Measurements from ENCODE around the gene CCNL2.
A peak's percentile ranks its signal among the peaks of the same experiment; 100 is the strongest.
"Not testable (repeated sequence)": the region's sequence is repeated elsewhere in the genome, so short reads cannot be mapped to it uniquely, and the experiment has no call there.

Gene CCNL2

DNA sequence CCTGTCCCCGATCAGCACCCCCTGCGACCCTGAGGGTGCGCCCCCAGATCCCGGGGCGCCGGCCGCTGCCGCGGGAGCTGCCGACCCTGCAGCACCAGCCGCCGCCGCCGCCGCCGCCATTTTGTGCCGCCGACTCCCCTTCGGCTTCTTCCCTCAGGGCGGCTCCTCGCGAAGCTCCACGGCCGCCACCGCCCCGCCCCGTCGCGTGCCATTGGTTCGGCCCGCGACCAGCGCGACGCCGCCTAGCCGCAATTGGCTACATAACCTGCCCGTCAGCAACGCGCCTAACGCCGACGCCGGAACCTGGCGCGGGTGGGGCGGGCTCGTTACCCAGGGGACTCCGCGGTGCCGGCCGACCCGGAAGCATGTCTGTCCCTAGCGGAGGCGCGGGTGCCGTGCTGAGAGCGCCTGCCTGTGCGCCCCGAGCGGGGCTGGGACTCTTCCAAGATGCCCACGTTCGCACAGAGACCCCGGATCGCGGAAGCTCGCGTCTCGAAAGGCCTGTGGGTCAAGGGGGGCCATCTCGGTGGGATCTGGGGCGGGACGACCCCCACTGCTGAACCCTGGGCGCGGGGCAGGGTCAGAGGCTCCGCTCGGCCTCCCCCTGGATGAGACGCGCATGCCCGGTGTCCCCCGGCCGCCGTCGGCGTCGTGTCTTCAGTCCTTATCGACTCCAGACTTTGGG lies at the start of gene CCNL2:
Gene CCNL2 (minus strand): TSS at position 149 of the 685 bp plus-strand sequence. CDS start 29 bp downstream, at position 120.
- DNase-seq: peak; percentile 97

DNA sequence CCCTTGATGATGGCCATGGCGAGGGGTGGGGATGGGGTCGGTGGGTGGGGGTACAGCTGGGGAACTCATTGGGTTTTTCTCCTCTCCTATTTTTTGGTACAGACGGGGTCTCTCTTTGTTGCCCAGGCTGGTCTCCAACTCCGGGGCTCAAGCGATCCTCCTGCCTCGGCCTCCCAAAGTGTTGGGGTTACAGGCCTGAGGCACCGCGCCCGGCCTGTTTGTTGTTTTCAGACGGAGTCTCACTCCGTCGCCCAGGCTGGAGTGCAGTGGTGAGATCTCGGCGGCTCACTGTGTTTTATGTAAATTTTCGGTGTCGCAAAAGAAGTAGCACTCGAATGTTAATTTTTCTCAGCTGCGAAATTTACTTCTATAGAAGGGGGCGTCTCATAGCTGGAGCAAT lies 47.5 kb upstream of the CCNL2 start:
- not testable (repeated sequence) for DNase-seq

DNA sequence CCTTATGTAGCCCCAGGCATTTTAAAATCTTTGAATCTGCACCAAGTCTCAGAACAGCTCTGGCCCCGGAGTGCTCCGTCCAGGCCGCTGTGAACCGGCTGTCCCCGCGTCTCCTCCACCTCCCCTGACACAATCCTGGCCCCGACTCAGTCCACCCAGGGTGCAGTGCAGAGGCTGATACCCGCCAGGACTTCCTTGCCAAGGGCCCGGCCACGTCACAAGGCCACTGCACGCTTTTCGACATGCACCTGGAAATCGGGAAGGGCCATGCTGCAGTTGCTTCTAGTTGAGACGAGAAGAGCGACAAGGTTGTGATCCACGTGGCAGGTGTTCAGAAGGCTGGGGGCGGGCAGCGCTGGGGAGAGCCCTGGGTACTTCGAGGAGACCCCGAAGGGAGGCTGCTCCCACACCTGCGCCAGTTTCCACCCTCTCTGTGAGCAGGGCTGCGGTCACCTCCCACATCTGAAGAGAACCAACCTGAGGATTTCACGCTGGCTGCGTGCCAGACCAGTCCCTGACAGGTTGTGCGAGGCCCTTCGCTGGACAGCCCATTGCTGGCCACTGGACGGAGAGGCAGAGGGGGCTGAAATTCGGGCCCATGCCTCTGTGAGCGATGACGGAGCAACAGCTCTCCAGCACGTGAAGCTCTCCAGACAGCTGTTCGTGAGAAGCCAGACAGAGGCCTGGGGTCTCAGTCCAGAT lies 43.1 kb upstream of the CCNL2 start:
- DNase-seq: no peak

DNA sequence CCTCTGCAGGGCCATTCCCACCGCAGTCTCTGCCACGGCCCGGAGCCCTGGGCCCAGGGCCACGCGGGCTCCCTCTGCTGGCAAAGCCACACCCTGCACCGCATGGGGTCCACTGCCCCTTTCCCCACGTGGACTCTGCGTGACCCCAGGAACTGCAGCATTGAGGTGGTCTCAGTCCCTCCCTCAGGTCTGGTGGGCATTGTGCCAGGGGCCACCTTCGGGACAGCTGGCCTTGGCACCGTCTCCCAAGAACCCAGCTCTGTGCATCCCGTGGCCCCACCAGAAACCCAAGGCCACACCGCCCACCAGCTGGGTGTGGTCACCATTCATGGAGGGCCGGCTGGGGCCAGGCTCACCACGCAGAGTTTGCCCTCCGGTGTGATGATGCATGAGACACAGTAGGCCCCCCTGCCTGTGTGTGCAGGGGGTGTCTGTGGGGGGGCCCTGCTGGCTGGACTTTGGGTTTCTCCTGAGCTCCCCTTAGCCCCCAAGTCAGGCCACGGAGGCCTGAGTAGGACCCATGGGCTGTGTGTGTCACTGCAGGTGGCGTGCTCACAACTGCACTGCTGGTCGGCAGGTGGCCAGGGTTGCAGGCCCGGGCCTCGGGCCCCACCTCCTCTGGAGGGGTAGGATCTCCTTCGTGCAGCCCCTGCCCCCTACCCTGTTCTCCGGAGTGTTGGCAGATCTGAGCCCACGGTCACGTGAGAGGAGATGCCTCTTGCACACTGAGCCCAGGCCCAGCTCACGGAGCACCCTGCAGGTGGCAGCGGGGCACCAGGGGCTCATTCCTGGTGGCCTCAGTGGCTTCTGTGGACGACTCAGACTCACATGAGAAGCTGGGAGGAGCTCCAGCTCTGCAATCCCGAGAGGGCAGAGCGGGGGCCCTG lies 42.1 kb upstream of the CCNL2 start:
- peak; percentile 13 for DNase-seq

DNA sequence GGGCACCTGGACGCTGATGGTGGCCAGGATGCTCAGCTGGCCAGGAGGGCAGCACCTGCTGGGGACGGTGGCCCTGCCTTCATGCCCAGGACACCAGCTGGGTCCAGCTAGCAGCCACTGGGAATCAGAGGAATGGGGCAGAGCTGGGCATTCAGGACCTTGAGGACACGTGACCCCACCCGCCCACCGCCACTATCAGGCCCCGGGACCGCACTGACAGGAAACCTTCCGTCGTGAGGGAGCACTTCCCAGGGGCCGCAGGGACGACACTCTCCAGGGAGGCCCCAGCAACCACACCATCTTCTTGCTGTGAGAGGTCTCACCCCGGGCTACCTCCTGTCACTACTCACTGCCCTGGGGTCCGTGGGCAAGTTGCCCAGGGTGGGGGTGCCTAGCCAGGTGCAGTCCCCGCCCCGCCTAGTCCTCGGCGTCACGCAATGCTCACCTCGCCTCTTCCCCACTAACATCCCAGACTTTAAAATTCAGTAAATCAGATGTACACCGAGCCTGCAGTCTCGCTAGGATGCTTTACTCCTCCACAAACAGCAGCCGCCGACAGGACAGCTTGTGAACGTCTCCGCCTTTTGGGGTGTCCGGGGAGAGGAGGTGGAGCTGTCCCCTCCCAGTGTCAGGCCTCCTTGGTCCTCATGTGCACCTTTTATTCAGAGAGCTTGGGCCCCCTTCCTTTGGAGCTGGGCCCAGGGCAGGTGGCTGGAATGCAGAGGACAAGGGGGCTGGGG lies 41.3 kb upstream of the CCNL2 start:
- no peak for DNase-seq

DNA sequence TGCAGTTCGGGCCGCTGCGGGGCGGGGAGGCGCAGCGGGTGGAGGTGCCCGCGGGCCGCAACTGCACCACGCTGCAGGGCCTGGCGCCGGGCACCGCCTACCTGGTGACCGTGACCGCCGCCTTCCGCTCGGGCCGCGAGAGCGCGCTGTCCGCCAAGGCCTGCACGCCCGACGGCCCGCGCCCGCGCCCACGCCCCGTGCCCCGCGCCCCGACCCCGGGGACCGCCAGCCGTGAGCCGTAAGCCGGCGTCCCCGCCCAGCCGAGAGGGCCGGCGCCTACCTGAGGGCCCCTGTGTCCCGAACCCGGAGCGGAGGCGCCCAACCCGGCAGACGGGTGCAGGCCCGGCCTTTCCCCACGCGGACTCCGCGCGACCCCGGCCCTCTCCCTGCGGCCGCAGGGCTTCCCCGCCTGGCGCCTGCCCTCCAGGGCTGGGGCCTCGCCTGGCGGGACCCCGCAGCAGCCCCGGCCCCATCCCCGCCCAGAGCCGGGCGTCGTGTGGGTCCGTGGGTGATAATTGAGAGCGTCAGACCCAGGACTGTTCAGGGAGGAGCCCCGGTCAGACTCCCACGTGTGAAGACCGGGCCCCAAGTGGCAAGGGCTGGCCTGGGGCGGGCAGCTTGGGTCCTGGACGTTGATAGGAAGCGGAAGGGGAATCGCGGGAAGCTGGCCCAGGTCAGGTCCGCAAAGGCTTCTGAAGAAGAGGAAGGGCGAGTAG lies 40.6 kb upstream of the CCNL2 start:
- no peak for DNase-seq

DNA sequence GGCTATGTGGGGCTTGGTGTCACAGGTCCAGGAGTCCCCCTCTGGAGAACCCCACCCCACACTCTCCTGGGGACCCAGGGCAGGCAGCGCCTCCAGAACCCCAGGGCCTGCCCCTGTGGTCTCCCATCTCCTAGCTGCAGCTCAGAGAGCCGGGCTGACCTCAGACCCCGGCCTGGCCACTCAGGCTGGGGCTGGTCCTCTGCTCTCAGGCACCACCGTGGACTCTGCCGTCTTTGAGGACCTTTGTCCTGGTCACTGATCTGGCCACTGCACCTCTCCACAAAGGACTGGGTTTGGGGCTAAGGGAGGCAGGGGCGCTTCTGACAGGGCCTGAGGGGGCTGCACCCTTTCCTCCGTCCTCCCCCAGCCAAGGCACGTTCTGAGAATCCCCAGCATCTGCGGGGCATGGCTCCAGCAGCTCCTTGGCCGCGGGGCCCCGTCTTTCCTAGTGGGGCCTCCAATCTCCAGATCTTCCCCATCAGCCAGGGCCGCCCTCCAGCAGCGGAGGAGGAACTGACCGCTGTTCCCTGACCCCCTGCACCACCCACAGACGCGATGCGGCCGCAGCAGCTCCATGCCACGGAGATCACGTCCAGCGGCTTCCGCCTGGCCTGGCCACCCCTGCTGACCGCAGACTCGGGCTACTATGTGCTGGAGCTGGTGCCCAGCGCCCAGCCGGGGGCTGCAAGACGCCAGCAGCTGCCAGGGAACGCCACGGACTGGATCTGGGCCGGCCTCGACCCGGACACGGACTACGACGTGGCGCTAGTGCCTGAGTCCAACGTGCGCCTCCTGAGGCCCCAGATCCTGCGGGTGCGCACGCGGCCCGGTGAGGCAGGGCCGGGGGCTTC lies 39.6 kb upstream of the CCNL2 start:
- DNase-seq: no peak

DNA sequence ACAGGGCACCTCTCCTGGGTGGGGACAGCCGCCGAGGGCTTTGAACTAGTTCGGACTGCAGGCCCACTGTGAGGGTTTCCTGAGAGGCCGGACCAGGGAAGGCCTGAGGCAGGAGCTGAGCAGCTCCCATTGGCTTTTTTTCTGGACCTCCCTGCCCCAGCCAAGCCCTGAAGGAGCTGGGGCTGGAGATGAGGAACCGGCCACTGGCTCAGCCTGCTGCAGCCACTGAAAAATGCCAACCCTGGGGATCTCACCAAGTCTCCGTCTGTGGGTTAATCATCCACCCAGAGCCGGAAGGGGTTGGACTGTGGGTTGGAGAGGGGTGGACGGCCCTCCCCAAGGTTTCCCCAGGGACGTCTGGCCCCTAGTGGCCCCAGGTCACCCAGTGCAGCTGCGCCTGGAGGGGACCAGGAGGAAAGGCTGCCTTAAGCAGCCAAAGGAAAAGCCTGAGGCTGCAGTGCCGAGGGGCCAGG lies 38.8 kb upstream of the CCNL2 start:
- DNase-seq: no peak

DNA sequence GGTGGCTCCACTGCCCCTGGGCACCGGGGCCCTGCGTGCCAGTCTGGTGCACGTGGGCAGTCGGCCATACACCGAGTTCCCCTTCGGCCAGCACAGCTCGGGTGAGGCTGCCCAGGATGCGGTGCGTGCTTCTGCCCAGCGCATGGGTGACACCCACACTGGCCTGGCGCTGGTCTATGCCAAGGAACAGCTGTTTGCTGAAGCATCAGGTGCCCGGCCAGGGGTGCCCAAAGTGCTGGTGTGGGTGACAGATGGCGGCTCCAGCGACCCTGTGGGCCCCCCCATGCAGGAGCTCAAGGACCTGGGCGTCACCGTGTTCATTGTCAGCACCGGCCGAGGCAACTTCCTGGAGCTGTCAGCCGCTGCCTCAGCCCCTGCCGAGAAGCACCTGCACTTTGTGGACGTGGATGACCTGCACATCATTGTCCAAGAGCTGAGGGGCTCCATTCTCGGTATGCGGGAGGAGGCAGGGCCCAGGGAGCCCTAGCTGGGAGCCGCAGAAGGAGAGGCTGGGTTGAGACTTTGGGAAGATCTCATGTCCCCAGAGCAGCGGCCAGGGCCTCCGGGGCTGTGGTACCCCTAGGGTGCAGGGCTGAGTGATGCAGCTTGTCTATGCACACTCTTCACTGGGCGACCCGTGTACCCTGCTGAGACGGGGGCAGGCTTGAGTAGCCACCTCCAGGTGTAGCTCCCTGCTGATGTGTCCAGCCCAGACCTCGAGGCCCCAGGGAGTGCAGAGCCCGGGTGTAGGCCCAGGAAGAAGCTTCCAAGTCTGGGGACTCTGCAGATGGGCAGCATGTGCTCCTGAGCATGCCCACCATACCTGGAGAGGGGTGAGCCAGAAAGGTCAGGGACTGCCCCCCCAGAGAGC lies 38.1 kb upstream of the CCNL2 start:
- DNase-seq: peak; percentile 42

DNA sequence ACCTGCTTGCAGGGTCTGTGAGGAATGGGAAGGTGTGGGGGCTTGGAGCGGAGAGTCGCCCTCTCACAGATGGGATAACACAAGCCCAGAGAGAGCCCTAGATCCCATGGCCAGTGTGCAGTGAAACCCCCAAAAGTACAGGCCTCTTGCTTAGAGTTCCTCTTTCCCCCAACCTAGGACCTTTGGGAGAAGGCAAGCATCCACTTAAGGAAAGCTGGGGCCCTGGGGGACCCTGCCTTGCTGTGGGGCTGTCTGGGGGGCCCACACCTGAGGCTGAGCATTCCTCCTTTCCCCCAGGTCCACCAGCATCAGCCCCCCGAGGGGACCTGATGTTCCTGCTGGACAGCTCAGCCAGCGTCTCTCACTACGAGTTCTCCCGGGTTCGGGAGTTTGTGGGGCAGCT lies 37.5 kb upstream of the CCNL2 start:
- no peak for DNase-seq

DNA sequence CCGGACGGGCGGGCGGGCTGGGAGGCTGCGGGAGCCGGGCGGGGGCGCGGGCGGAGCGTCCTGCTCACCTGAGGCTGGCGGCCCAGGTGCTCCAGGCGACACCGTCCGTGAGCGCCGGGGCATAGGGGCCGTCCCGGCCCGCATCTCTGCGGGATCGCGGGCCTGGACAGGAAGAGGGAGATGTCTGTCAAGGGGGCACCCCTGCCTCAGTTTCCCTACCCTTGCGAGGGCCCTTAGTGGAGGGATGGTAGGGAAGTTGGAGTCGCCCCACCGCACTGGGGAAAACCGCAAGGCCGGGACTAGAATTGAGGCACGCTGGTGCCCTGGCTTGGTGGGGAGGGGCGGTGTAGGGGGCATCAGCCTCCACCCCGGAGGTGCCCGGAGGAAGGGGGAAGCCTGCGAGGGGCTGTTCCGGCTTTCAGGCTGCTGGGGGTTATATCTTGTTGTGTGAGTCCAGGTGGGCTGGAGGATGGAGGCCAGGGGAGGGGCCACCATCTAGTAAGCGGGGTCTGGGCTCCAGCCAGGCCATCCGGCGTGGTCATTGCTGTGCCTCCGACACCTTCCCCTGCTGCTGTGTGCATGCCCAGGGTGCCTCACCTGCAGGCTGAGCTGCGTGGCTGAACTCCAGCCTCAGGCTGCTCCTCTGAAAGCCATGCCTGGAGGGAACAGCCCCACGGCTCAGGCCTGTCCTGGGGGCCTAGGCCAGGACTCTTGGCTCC lies 36.9 kb upstream of the CCNL2 start:
- no peak for DNase-seq

DNA sequence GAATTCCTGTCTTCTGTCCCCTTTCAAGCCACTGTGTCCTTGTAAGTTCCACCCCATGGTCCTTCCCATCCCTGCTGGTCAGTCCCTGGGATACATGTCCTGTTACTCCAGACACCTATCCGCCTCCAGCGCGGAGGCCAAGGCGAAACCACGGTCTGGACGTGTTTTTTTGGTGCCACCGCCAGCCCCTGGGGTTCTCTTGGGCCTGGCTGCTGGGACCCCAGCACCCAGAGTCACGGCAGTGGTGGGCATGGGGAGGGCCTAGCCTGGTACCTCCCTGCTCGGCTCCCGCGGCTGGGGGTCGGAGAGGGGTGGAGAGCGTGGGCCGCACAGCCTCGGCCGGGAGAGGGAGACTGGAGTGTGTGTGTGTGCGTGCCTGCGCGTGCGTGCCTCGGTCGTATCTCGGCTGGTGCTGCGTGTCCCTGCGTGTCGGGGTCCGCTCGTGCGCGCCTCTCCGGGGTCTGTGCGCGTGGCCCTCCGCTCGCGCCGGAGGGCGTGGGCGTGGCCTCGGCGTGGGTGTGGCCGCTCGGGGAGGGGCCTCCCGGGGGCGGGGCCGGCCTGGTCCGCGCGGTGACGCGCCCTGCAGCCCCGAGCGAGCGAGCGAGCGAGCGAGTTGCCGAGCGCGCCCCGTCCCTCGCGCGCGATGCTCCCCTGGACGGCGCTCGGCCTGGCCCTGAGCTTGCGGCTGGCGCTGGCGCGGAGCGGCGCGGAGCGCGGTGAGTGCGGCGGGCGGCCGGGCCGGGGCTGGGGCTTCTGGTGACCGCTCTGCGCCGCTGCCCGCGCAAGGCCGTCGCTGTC lies 36.2 kb upstream of the CCNL2 start, which contains the start of gene VWA1:
Gene VWA1 (plus strand): TSS at position 585 of the 798 bp plus-strand sequence. CDS start 59 bp downstream, at position 644.
- DNase-seq: peak; percentile 78

DNA sequence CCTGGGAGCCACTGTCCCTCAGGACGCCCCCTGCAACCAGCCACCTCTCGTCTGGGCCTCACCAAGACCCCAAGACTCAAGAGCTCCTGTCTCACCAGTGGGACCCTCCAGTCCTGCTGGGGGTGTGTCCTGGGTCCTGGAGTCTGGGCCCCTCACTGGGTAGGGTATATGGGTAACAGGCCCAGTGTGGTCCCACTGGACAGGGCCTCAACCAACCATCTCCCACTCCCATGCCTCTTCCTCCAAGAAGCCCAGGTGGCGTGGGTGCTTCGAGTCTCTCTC lies 35.6 kb upstream of the CCNL2 start:
- no peak for DNase-seq

DNA sequence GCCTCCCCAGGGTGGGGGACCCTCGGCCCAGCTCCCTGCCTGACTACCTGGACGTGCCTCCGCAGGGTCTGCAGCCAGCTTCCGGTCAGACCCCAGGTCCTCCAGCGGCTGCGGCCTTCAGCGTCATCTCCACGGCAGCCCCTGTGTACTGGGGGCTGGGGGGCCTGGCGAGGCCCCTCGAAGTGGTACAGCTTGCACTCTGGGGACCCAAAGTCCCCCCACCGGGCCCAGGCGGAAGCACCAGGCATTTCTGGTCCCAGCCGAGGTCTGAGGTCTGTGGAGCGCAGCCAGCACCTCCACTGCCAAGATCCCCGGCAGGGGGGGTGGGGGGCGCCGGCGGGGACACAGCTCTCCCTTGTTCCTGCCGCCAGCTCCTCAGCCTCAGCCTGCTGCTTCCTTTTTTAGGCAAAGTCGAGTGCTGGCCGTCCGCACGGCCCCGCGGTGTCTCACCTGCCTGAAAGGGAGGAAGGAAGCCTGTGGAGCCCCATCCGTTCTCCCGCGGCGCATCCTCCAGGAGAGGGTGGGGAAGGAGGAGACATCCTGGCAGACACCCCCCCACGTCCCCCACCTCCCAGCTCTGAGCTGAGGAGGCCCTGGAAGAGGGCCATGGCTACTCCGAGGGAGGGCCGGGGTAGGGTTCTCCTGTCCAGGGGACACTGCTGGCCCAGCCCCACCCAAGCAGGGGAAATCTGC lies 35.1 kb upstream of the CCNL2 start:
- DNase-seq: no peak

DNA sequence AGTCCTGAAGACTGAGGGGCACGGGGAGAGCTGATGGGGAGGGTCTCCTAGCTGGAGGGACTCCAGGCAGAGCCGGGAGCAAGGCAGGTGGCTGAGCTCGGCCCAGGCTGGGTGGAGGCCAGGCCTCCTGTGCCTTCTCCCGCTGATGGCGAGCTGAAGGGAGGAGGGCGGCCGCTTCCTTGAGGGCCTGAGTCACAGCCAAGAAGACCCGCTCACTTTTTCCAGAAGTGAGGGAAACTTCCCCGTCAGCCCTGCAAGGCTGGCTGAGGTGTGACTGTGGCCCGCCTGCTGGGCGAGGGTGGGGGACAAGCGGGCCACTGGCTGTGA lies 34.6 kb upstream of the CCNL2 start:
- DNase-seq: no peak

DNA sequence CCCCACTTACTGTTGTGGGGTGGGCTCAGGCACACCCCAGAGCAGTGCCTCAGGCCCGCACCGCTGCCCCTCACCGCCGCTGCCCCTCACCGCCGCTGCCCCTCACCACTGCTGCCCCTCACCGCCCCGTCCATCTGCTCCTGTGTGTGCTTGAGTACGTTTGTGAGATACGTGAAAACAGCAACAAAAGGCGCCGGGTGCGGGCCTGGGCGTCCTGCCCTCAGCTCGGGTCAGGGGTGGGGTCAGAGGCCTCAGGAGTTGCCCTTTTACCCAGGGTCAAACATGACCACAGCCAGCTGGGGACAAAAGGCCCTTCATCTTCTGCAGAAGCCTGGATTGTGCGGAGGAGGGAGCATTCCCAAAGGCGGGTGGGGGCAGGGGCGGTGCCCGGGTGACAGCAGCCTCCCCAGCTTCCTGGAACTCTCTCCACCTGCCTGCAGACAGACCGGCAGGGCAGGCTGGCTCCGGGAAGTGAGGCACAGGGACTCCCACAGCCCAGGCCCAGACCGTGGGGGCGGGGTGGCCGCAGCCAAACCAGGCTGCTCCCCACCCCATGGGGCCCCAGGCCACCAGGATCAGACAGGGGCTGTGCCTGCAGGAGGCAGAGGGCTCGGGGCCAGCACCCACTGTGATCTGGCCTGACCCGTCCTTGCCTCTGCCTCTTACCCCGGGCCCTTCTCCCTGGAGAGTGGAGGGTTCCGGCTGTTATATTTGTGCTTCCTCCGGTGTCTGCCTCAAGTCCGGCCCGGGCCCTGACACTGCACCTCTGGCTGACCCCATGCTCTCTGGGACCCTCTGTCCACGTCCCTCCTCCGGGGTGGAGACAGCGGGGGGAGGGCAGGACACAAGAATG lies 34.0 kb upstream of the CCNL2 start:
- DNase-seq: peak; percentile 37

Data from NCI-H69 (cell line).